GM15510 (cell line): ENCODE data around the gene OR52N2.

Source experiments
- POLR2A ChIP-seq: IDR thresholded peaks from 3 replicates; pipeline ENCODE4 v1.6.1; 2011; ENCODE audit warnings: borderline replicate concordance; ENCODE audit not compliant: insufficient read length; ENCODE audit errors: extremely low read depth

Gene OR52N2

DNA sequence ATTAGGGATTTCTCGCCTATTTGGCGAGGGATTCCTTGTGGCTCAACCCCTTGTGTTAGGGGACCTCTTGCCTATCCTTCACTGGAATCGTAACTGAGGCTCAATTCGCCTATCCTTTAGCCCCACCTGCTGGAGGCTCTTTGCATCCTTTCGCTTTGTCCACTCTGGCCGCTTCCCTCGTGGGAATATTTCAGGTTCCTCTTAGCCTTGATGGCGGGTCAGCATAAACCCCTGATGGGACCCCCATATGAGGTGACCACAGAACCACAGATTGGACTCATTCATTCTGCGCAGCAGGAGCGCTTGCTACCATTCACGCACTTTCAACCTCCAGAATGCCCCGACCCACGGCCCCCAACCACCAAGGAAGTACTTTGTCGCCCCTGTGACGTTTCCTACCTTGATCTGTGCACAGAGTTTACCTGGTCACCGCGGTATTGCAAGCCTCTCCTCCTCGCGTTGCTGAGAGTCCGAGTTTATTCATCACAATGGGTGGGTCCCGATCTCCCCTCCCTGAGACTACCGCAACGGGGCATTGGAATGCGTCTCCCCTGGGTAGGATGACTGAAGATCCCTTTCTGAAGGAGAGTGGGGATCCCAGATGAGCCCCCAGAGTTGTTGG is at the start of gene OR52N2:
Gene OR52N2, plus strand, starts transcription at position 425 of the 622 bp plus-strand sequence. CDS start 11,412 bp downstream, outside the sequence.
- no peak for TF ChIP-seq POLR2A

DNA sequence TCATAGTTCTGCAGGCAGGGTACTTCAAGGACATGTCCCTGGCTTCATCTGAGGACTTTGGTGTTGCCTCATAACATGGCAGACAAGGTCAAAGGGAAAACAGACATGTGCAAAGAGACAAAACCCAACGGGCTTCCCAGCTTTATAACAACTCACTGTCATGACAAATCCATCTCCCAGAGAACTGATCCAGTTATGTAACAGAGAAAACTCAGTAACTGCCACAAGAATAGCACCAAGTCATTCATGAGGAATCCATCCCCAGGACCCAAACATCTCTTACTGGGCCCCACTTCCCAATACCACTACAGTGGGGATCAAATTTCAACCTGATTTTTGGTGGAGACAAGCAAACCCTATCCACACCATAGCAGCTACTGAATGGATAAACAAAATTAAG is 41.7 kb upstream of the OR52N2 start:
- no peak for TF ChIP-seq POLR2A

DNA sequence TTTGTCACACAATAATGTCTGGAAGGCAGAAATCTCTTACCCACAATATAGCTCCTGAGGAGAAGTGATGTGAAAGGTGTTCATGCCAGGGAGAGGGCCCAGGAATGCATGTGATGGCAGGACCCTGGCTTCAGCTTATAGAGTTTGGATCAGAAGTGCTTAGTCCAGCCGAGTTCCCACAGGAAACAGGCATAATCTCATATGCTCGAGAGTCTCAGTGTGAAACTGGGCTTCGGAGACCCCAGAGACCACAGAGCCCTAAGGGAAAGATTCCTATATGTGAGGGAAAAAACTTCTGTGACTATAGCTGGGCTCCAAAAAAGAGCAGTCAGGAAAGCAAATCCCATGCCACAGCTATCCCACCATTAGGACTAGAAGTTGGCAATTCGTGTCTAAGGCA is 25.5 kb upstream of the OR52N2 start, which contains the start of gene OR52N5:
Gene OR52N5, minus strand, starts transcription at position 101 of the 400 bp plus-strand sequence. CDS start 4,721 bp downstream, outside the sequence.
- no peak for TF ChIP-seq POLR2A

DNA sequence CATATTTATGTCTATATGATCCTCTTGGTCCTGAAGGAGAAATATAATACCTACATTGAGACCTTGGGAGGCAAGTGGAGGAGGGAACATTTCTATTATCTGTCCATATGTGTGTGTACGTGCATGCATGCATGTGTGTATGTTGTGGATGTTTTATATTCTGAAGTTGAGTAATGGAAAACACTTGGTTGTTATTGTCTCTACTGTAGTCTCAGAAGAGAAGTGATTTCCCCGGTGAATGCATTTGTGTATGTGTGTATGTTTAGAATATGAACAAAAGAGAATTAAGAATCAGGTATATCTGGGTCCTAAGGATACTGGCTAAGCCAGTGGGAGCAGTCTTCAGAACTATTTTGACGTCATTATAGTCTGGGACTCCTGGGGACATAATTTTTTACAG is 17.6 kb upstream of the OR52N2 start, which contains the start of gene OR52N1:
Gene OR52N1, minus strand, starts transcription at position 101 of the 400 bp plus-strand sequence. CDS start 2,449 bp downstream, outside the sequence.
- TF ChIP-seq POLR2A: no peak

DNA sequence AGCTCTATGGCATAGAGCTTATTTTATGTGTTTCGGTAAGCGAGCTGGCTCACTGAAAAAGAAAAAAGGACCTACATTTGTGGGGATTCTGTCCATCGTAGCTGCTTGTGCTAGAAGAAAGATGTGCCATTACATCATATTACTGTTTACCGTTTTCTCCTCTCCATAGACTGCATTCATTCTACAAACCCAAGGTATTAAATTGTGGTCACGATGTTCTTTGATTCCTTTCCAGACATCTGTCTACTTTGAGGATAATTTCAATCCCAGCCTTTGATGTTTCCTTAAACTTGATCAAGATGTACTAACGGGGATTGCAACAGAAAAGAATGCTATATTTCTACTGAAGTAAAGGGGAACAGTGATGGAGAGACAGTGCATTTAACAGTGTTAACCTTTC is 12.2 kb upstream of the OR52N2 start:
- TF ChIP-seq POLR2A: no peak

DNA sequence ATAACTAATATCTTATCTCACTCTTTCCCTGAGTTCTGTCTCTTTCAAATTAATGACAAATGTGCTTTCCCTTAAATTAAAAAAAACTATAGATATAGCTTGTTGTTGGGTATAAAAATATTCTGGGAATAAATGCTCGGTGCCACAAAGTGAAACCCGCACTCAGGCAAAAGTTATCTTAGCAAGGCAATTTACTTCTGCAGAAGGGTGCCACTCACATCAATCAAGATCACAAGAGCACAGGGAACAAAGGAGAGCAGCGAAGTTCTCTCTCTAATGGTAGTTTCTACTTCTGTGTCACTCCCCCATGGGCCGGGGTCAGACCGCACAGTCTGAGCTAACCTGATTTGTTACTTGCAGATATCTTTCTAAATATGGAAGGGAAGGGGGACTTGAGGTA is 4.7 kb upstream of the OR52N2 start:
- no peak for TF ChIP-seq POLR2A

DNA sequence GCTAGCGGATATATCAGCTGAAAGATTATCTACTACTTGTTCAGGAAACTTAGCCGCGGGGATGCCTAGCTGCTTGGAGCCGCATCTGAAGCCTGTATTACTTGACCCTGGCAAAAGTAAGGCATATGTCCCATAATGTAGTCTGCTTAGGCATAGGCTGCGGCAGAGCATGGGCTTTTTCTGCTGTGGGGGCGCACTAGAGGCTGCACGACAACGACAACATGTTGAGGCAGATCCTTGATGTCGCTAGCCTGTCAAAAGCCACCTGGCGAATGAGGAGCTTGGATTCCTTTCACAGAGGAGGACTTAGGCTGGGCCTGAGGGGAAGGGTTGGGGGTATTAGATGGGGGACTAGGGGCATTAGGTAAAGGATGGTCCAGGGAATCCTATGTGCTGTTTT is 1.1 kb upstream of the OR52N2 start:
- TF ChIP-seq POLR2A: no peak

DNA sequence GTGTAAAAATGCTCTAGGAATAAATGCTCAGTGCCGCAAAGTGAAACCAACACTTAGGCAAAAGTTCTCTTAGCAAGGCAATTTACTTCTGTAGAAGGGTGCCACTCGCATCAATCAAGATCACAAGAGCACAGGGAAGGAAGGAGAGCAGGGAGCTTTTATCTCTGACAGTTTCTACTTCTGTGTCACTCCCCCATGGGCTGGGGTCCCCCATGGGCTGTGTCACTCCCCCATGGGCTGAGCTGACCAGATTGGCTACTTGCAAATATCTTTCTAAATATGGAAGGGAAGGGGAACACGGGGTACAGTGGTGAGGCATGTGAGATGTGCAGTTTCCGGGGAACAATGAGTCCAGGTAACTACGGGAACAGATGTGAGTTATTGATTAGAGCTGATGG is 397 bp downstream of the OR52N2 start:
- no peak for TF ChIP-seq POLR2A

DNA sequence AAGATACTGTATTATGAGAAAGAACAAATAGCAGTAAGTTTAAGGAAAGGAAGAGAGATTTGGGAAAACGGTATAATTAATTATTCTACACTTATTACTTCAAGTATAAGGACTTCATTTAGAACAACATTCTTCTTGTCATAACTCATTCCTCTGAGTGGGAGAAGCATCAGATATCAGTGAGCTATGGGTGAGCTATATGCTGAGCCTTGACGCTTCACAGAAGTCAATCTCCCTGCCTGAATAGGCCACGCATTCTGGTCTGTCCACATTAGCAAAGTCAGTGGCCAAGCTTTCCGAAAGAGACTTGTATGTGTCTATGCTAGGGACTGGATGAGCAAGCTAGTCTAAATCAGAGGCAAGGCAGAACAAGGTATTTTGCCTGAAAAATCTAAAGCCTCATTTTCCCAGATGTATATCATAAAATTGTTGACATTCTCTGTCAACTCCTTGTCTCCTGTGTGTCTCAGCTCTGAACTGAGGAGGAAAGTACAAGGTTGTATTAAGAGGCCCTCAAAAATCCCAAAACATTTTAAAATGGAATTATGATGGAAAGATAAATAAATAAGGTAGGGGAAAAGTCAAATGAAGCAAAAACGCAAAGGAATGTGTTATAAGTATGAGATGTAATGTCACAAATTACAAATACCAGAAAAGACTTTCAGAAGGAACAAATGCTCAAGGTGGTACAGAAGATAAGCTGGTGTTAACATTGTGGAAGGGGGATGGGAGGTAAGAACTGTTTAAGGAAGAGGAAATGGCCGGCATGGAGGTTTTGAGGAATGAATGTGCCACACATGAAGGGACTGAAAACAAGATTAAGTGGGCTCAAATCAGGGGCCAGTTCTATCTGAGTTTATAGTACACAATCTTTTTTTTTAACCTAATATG is 1.4 kb downstream of the OR52N2 start:
- no peak for TF ChIP-seq POLR2A

DNA sequence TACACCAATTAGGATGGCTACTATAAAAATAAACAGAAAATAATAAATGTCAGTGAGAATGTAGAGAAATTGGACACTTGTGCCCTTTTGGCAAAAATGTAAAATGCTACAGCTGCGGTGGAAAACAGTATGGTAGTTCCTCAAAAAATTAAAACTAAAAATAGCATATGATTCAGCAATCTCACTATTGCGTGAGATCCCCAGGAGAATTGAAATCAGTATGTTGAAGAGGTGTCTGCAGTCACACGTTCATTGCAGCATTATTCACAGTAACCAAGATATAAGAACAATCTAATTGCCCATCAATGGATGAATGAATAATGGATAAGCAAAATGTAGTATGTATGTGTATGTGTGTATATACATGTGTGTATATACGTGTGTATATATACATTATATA is 6.8 kb downstream of the OR52N2 start:
- no peak for TF ChIP-seq POLR2A

DNA sequence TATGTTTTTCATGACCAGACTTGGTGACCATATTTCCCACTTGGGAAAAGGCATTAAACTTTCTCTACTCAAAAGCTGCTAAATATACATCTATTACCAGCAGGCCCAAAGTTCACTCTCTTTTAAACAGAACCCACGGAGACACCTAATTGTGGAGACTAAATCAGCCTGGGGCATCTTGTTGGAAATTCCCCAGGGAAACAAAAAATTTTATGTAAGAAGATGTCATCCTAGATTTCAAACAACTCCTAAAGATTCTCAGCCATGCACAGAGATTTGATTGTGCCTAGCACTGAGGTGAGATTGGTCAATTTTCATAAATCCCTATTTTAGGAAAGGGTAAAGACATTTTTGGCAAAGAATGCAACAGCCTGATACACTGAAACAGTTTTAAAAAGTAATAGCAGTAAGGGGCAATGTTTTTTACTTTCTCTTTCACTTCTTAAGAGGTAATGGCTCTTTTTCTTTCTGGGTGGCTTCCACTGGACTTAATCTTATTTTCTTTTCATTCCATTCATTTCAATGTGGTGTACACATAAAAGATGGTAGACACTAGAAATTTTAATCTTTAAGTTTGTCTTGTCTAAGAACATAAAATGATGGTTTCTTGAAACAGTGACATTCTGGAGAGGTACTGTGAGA is 9.6 kb downstream of the OR52N2 start:
- TF ChIP-seq POLR2A: no peak

DNA sequence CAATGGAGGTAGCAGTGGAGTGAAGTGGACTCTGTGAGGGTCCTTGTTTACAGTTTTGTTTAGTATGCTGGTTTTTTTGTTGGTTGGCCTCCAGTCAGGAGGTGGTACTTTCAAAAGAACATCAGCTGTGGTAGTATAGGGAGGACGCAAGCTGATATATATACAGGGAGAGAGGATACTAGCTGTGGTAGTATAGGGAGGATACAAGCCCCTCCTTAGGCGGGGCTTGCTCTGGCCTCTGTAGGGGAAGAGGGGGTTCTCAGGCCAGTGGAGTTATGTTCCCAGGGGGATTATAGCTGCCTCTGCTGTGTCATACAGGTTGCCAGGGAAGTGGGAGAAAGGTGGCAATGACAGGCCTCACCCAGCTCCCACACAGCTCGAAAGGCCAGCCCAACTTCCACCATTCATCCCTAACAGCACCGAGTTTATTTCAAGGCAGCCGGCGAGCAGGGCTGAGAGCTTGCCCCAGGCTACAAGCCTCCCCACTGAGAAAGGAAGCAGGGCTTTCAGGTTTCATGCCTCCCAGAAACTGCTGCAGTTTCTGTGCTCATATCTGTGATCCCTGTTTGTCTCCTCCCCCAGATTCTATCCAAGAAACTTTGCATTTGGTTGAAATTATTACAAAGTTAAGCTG is 22.6 kb downstream of the OR52N2 start:
- no peak for TF ChIP-seq POLR2A

DNA sequence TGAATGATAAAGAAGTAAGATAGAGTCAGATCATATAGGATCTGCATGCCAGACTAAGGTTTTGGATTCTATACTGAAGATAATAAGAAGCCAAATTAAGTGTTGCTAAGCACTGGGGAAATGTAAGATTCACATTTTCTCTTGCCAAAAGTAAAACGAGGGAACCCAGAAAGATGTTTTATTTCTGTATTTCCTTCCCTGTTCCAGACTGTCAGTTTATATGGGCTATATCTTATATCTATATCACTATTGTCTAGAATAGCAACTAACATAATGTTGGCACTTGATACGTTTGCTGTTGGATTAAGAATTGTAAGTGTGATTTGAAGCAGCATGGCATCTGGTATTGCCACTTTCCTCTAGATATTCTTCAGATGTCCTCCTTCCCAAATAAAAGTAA is 24.7 kb downstream of the OR52N2 start:
- no peak for TF ChIP-seq POLR2A

DNA sequence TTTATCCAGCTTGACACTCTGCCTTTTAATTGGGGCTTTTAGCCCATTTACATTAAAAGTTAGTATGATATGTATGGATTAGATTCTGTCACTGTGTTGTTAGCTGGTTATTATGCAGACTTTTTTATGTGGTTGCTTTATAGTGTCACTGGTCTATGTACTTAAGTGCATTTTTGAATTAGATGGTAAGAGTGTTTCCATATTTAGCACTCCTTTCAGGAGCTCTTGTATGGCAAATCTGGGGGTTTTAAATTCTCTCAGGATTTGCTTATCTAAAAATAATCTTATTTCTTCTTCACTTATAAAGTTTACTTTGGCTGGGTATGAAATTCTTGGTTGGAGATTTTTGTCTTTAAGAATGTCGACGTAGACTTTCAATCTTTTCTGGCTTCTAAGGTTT is 29.0 kb downstream of the OR52N2 start:
- TF ChIP-seq POLR2A: no peak

DNA sequence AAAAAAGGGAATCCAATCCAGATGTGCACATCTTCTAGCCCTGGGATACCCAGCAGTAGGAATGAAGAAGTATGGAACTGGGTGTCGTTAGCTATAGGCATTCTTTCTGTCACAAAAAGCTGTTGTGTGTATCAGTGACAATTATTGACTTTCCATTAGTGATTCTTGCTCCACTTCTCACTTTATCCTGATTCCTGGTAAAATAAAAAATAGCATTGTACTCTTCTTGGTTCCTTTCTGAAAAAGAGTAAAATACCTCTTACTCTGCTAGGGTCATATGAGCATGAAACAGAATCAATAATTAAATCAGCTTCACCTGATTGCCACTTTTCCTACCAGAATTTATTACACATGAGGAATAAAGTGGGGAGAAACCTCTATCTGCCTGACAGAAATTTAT is 33.1 kb downstream of the OR52N2 start, which contains the start of gene OR52E6:
Gene OR52E6, minus strand, starts transcription at position 101 of the 400 bp plus-strand sequence. Its CDS starts 0 bp downstream, at position 101.
- no peak for TF ChIP-seq POLR2A
